ENCODE results near the gene THADA. TPM values are rescaled to one million over a fixed set of nuclear protein-coding genes. Genes with fewer than 3 reads are reported as not detected.

The THADA gene
- total RNA-seq, 1 donor, result 33.2 TPM

DNA sequence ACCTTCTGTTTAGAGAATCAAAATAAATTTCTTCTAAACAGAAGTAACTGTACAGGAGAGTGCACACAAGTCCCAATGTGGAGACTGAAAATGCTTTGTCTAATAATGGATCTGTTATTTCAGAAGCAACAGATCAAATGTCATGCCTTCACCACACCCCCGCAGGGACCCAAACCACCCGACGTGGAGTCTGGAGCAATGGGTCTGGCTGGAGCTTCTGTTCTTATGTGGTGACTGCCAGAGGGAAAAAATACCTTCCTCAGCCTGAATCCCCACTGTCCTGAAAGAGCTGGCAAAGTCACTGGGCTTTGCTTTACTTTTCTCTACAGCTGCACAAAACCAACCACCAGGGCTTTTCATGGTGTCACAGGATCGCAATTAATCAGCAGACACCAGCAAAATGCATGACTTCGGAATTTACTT, 250.4 kb downstream of the THADA start:
- no peak for TF ChIP-seq CTCF (IDR thresholded peaks at IDR 0.05; ENCODE audit: insufficient read depth, low read depth, low read length)
- DNase-seq (ENCODE audit: low read depth), result no peak
- H3K4me3 ChIP-seq (ENCODE audit: low read depth, low read length), result no peak overlapping the region

DNA sequence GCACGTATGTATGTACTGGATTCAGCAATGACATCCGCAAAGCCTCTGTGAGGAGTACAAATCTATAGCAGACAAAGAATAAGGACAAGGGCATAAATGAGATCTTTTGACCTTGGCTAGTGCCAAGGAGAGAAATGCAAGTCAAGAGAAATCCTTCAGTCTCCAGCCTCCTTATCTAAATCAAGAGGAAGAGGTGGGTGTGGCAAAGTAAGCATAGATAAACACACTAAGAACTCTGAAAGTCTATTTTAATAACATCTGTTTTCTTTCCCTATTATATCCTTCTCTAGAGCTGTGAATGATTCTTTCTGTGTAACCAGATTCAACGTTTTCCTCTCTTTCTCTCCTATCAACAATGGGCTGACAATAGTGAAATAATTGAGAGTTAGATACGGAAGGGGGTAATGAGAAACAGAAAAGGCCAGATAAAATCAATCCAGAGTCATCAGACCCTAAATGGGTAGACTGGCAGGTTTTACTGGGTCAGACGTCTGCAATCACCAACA, 250.9 kb downstream of the THADA start:
- DNase-seq (ENCODE audit: low read depth), result peak; percentile 69
- H3K4me3 ChIP-seq (ENCODE audit: low read depth, low read length), result no peak overlapping the region
- TF ChIP-seq CTCF (IDR thresholded peaks at IDR 0.05; ENCODE audit: insufficient read depth, low read depth, low read length), result no peak

DNA sequence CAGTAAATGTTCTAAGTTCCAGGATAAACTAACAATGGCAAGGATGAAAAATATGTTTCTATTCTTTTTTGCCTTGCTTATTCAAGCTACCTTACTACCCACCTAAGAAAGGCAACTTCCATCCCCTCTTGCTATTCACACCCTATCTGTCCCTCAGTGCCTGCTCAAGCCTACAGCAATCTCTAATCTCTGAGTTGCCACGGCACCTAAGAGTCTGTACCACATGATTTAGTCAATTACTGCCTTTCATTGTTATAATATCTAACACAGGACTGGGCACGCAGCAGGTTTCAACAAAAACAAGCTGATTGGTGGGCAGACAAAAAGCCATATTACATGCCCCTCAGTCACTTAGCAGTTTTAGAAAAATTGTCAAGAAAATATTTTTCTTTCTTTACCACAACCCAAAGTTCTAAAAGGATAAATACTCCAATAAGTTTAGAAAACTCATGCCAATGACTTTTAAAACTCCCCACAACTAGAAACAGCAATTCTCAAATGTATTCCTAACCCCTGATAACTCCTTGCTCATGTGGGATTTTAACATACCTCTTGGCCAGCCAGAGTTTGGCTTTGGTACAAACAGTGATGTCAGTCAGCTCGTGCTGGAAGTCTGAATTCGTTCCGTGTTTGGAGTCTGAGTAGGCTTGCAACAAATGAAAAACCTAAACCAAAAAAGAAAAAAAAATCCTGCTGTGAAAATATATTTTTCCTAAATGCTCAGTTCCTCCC, 252.1 kb downstream of the THADA start:
- H3K4me3 ChIP-seq (ENCODE audit: low read depth, low read length), result no peak overlapping the region
- peak; percentile 92 for DNase-seq (ENCODE audit: low read depth)
- no peak for TF ChIP-seq CTCF (IDR thresholded peaks at IDR 0.05; ENCODE audit: insufficient read depth, low read depth, low read length)

GRCh38 chr2:43341959-43342757, 253.7 kb downstream of the THADA start:
- TF ChIP-seq CTCF (IDR thresholded peaks at IDR 0.05; ENCODE audit: insufficient read depth, low read depth, low read length), result no peak
- no peak for DNase-seq (ENCODE audit: low read depth)
- H3K4me3 ChIP-seq (ENCODE audit: low read depth, low read length), result no peak overlapping the region

DNA sequence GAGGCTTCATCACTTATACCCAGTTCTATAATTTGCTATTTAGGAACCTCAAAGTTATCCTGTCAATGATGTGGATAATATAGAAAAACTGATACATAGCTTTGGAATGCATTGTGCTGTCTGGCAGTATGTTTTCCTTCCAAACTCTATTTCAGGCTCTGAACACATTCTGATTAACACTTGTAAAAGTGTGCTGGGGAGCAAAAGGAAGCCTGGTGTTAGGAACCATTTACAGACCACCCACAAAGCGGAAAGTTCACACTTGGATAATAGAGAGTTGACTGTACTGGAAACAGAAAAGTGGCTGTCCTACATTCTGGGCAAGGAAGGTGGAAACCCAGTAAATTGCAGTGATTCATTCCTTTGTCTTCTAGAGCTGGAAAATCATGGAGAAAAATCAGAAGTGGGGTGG, 254.9 kb downstream of the THADA start:
- H3K4me3 ChIP-seq (ENCODE audit: low read depth, low read length), result no peak overlapping the region
- no peak for TF ChIP-seq CTCF (IDR thresholded peaks at IDR 0.05; ENCODE audit: insufficient read depth, low read depth, low read length)
- peak; percentile 67 for DNase-seq (ENCODE audit: low read depth)

DNA sequence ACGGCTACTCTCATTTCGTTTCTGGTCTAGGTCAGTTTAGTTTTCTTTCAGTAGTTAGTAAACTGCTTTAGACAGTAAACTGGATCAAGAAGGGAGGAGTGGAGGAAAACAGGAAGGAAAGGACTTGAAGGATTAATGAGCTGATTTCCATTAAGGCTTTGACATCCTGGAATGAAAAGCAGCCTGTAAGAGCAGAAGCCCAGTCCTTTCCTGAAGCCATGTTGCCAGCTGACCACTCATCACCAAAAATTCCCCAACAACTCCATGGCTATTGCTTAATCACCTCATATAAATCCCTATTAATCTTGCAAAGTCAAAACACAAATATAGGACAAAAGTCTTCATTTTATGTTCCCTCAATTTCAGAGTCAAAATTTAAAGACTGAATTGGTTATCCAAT, 255.8 kb downstream of the THADA start:
- DNase-seq (ENCODE audit: low read depth), result peak; percentile 88
- no peak for TF ChIP-seq CTCF (IDR thresholded peaks at IDR 0.05; ENCODE audit: insufficient read depth, low read depth, low read length)
- no peak overlapping the region for H3K4me3 ChIP-seq (ENCODE audit: low read depth, low read length)

Data from fibroblast of villous mesenchyme (primary cell).